Lower leg skin (tissue), 3 donors: ENCODE results near the gene ACER3.

Experiments
- CTCF ChIP-seq, 3 donors: fragments of 450-650 bp; IDR thresholded peaks; one replicate each; pipeline ENCODE4 v1.5.1; 2016; ENCODE audit warnings: antibody characterized with exemption in 3 of 3, mild to moderate bottlenecking in 3 of 3, moderate library complexity in 2 of 3
- POLR2A ChIP-seq, 2 donors: fragments of 450-650 bp; IDR thresholded peaks; one replicate each; pipeline ENCODE4 v1.6.1; 2016 to 2017; ENCODE audit warnings: antibody characterized with exemption in 2 of 2, mild to moderate bottlenecking in 1 of 2, moderate library complexity in 1 of 2

DNA sequence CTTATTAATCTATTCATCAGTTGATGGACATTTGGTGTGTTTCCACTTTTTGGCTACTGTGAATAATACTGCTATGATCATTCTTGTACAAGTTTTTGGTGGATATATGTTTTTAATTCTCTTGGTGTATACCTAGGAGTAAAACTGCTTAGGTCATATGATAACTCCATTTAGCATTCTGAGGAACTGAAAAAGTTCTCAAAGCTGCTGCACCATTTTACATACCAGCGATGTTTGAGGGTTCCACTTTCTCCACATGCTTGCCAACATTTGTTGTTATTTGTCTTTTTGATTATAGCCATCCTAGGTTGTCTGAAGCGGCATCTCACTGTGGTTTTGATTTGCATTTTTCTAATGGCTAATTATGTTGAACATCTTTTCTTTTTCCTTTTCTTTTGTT is 4.1 kb upstream of the ACER3 start:
- TF ChIP-seq POLR2A (IDR thresholded peaks at IDR 0.05): no peak
- no peak for TF ChIP-seq CTCF (IDR thresholded peaks at IDR 0.05)
